CD14-positive monocyte (primary cell): ENCODE results near the gene NPAT. TPM values are rescaled to one million over a fixed set of nuclear protein-coding genes. Genes with fewer than 3 reads are reported as not detected.

Experiments used
- DNase-seq, 3 donors: peaks; one replicate each; pipeline ENCODE4 v3.0.0-alpha.2; 2011 to 2022
- H2AFZ ChIP-seq: 2 replicates; pipeline ENCODE4 v1.6.0; 2012; ENCODE audit warnings: mild to moderate bottlenecking, low read depth, low read length, inconsistent platforms; ENCODE audit not compliant: insufficient read depth, poor library complexity, severe bottlenecking
- H3K27ac ChIP-seq, 2 donors: 1 replicate in 1 of 2; 2 replicates in 1 of 2; pipeline ENCODE4 v1.5.1; 2012 to 2013; ENCODE audit warnings: low read length in 2 of 2, control low read depth in 1 of 2, inconsistent platforms in 1 of 2, low read depth in 1 of 2, mild to moderate bottlenecking in 1 of 2
- H3K27me3 ChIP-seq, 2 donors: one replicate each; pipeline versions ENCODE4 v1.6.0 to v1.6.1; 2011 to 2013; ENCODE audit warnings: low read length in 2 of 2; ENCODE audit not compliant: control insufficient read depth in 2 of 2, insufficient read depth in 2 of 2
- H3K36me3 ChIP-seq, 2 donors: replicated peaks in 1 of 2; 1 replicate in 1 of 2; 2 replicates in 1 of 2; pipeline versions ENCODE4 v1.5.1 to v1.6.1; 2012 to 2013; ENCODE audit warnings: low read length in 2 of 2, control low read depth in 1 of 2, inconsistent platforms in 1 of 2, mild to moderate bottlenecking in 1 of 2; ENCODE audit not compliant: insufficient read depth in 2 of 2, control insufficient read depth in 1 of 2
- H3K4me1 ChIP-seq, 2 donors: 1 replicate in 1 of 2; 2 replicates in 1 of 2; pipeline versions ENCODE4 v1.5.1 to v1.6.1; 2012 to 2013; ENCODE audit warnings: low read length in 2 of 2, control low read depth in 1 of 2, inconsistent platforms in 1 of 2, mild to moderate bottlenecking in 1 of 2, moderate library complexity in 1 of 2; ENCODE audit not compliant: insufficient read depth in 2 of 2, control insufficient read depth in 1 of 2
- H3K4me2 ChIP-seq: replicated peaks from 2 replicates; pipeline ENCODE3; 2012; ENCODE audit warnings: low read length, moderate library complexity, mild to moderate bottlenecking; ENCODE audit not compliant: poor library complexity, severe bottlenecking; ENCODE audit errors: extremely low read depth
- H3K4me3 ChIP-seq, 3 experiments: fragments of 200-600 bp in 1 of 3; sonication (generic) in 1 of 3; replicated peaks in 1 of 3; 1 replicate in 2 of 3; 2 replicates in 1 of 3; pipeline ENCODE4 v1.5.1; 2011 to 2013; ENCODE audit warnings: low read length in 3 of 3, mild to moderate bottlenecking in 3 of 3, control low read depth in 2 of 3, low read depth in 2 of 3, inconsistent platforms in 1 of 3, moderate library complexity in 1 of 3
- H3K79me2 ChIP-seq: 2 replicates; pipeline ENCODE4 v1.6.0; 2012; ENCODE audit warnings: mild to moderate bottlenecking, control low read depth, inconsistent platforms, low read length, moderate library complexity; ENCODE audit not compliant: insufficient read depth
- H3K9ac ChIP-seq: 2 replicates; pipeline ENCODE4 v1.6.0; 2017; ENCODE audit warnings: low read length, mild to moderate bottlenecking; ENCODE audit not compliant: insufficient read depth, poor library complexity, severe bottlenecking
- H3K9me3 ChIP-seq, 2 donors: replicated peaks in 1 of 2; 1 replicate in 1 of 2; 2 replicates in 1 of 2; pipeline versions ENCODE4 v1.5.1 to v1.6.1; 2012 to 2013; ENCODE audit warnings: low read length in 2 of 2, control low read depth in 1 of 2; ENCODE audit not compliant: control insufficient read depth in 1 of 2, insufficient read depth in 1 of 2
- H4K20me1 ChIP-seq: 2 replicates; pipeline ENCODE4 v1.6.0; 2012; ENCODE audit warnings: mild to moderate bottlenecking, low read length, control low read depth, moderate library complexity; ENCODE audit not compliant: insufficient read depth
- H3K27ac Mint-ChIP-seq, 7 donors: one replicate each; pipeline ENCODE4 v1.8.0; 2020; ENCODE audit warnings: mild to moderate bottlenecking in 7 of 7, mixed read lengths in 7 of 7, moderate library complexity in 6 of 7, inconsistent platforms in 2 of 7
- H3K27me3 Mint-ChIP-seq, 3 donors: one replicate each; pipeline ENCODE4 v1.8.0; 2021 to 2022; ENCODE audit warnings: low read depth in 3 of 3, mild to moderate bottlenecking in 3 of 3, mixed read lengths in 3 of 3, moderate library complexity in 3 of 3, inconsistent platforms in 1 of 3
- H3K36me3 Mint-ChIP-seq, 2 donors: one replicate each; pipeline ENCODE4 v1.8.0; 2020; ENCODE audit warnings: mixed read lengths in 2 of 2, inconsistent platforms in 1 of 2, mild to moderate bottlenecking in 1 of 2
- H3K4me1 Mint-ChIP-seq: one replicate; pipeline ENCODE4 v1.8.0; 2020; ENCODE audit warnings: mild to moderate bottlenecking, mixed read lengths
- H3K4me3 Mint-ChIP-seq, 2 donors: one replicate each; pipeline ENCODE4 v1.8.0; 2020; ENCODE audit warnings: mild to moderate bottlenecking in 2 of 2, mixed read lengths in 2 of 2, moderate library complexity in 1 of 2
- H3K9me3 Mint-ChIP-seq, 7 donors: one replicate each; pipeline ENCODE4 v1.8.0; 2020 to 2022; ENCODE audit warnings: mixed read lengths in 7 of 7, mild to moderate bottlenecking in 6 of 7, moderate library complexity in 6 of 7, inconsistent platforms in 2 of 7
- CTCF ChIP-seq: fragments of 200-600 bp; IDR thresholded peaks from one replicate; pipeline ENCODE4 v1.8.0; 2022; ENCODE audit warnings: antibody characterized with exemption, mild to moderate bottlenecking
- WGBS: methylation state at CpG from one replicate; pipeline ENCODE4 v1.1.5; 2013; ENCODE audit warnings: missing lambda C conversion rate; ENCODE audit not compliant: insufficient coverage; 5-methylcytosine and 5-hydroxymethylcytosine counted together
- intact Hi-C, 2 donors: fragments of 100-400 bp; cut with micrococcal nuclease; formaldehyde crosslinking; loops; one replicate each; pipeline versions ENCODE4 v1.15.0 to v1.15.1; 2023
- polyA plus RNA-seq, 3 donors: library from polyadenylated mRNA; depleted of rRNA in 1 of 3; unstranded in 2 of 3; stranded (reverse) in 1 of 3; fragments of 300-500 nt in 2 of 3; fragments of >200 nt in 1 of 3; fragmentation: Illumina TruSeq in 2 of 3; gene quantifications; 1 replicate in 2 of 3; 2 replicates in 1 of 3; pipeline ENCODE4 v1.2.3, GENCODE V29; 2012 to 2021

The NPAT gene
- polyA plus RNA-seq, 3 donors = 3.7 to 5.0 (median 4.1) TPM

- peak overlapping the region in 6 of 7 donors; percentile 46 to 91 (median 86) for H3K27ac Mint-ChIP-seq
- no peak for DNase-seq
- 76% methylated on average over 7 of the region's 8 CpGs for WGBS
- peaks cover 32 to 42% of the 10 kb centered on the region in 2 donors for H3K36me3 Mint-ChIP-seq
- intact Hi-C loops = no loop called here
- H4K20me1 ChIP-seq = peaks cover 24% of the 10 kb centered on the region
- H3K27ac ChIP-seq = peak overlapping the region; percentile 43 to 69
- H3K9ac ChIP-seq = no peak overlapping the region
- peaks cover 0 to under 1% of the 10 kb centered on the region in 2 donors for H3K9me3 ChIP-seq
- H3K4me3 ChIP-seq = no peak overlapping the region
- H3K27me3 ChIP-seq = no peaks in the 10 kb centered on the region
- H3K4me2 ChIP-seq = no peak overlapping the region
- peaks cover 24 to 39% of the 10 kb centered on the region in 2 donors for H3K36me3 ChIP-seq
- peaks cover 22 to 27% of the 10 kb centered on the region in 2 donors for H3K4me1 ChIP-seq
- H3K4me3 Mint-ChIP-seq = no peak overlapping the region
- no peak overlapping the region for H2AFZ ChIP-seq
- peaks cover 0 to 7% (median 1%) of the 10 kb centered on the region in 7 donors for H3K9me3 Mint-ChIP-seq
- no peak for TF ChIP-seq CTCF
- peaks cover 19% of the 10 kb centered on the region for H3K79me2 ChIP-seq
- peaks cover 36% of the 10 kb centered on the region for H3K4me1 Mint-ChIP-seq
- no peaks in the 10 kb centered on the region for H3K27me3 Mint-ChIP-seq
Measured at GRCh38 chr11:108198833-108199232, 23.6 kb downstream of the NPAT start.

- Mint-ChIP-seq H3K27me3 (no peaks in the 10 kb centered on the region), H3K9me3 (no peaks in the 10 kb centered on the region), H3K4me3 (no peak overlapping the region), H3K36me3 (peaks cover 33 to 46% of the 10 kb centered on the region in 2 donors), H3K4me1 (peaks cover 27% of the 10 kb centered on the region), H3K27ac (no peak overlapping the region)
- Histone ChIP-seq H3K79me2 (peaks cover 19% of the 10 kb centered on the region), H3K9me3 (no peaks in the 10 kb centered on the region), H2AFZ (no peak overlapping the region), H4K20me1 (peaks cover 24% of the 10 kb centered on the region), H3K27me3 (no peaks in the 10 kb centered on the region), H3K4me2 (no peak overlapping the region), H3K4me1 (peaks cover 22 to 24% of the 10 kb centered on the region in 2 donors), H3K27ac (no peak overlapping the region), H3K36me3 (peaks cover 36 to 54% of the 10 kb centered on the region in 2 donors), H3K4me3 (no peak overlapping the region), H3K9ac (no peak overlapping the region)
- DNase-seq = no peak
- no peak for TF ChIP-seq CTCF
- intact Hi-C loops = no loop called here
Measured at GRCh38 chr11:108197351-108197750, 25.1 kb downstream of the NPAT start.
